Stimulated activated memory B cell treated with anti-CD40 and anti-IgM and Interleukin-4, amounts not matched to agents 10 μg/mL and 1 μg/mL and 100 μg/mL, for 72 hours (primary cell): ENCODE results near the gene SFT2D1.

Source experiments
- ATAC-seq: fragments of 150-1000 bp; cut with Tn5 transposase; 2 replicates; pipeline ENCODE4 v1.10.0; 2021
- H3K27ac Mint-ChIP-seq: one replicate; pipeline ENCODE4 v1.8.0; 2022; ENCODE audit warnings: mild to moderate bottlenecking, mixed read lengths
- H3K27me3 Mint-ChIP-seq: one replicate; pipeline ENCODE4 v1.8.0; 2022; ENCODE audit warnings: mixed read lengths
- H3K36me3 Mint-ChIP-seq: one replicate; pipeline ENCODE4 v1.8.0; 2022; ENCODE audit warnings: mixed read lengths
- H3K4me1 Mint-ChIP-seq: one replicate; pipeline ENCODE4 v1.8.0; 2022; ENCODE audit warnings: mixed read lengths
- H3K4me3 Mint-ChIP-seq: one replicate; pipeline ENCODE4 v1.8.0; 2022; ENCODE audit warnings: mild to moderate bottlenecking, moderate library complexity, mixed read lengths
- H3K9me3 Mint-ChIP-seq: one replicate; pipeline ENCODE4 v1.8.0; 2022; ENCODE audit warnings: mixed read lengths

Gene SFT2D1

GRCh38 chr6:166289207-166290060 is 52.9 kb downstream of the SFT2D1 start:
- no peaks in the 10 kb centered on the region for H3K36me3 Mint-ChIP-seq
- no peak overlapping the region for H3K27ac Mint-ChIP-seq
- H3K4me3 Mint-ChIP-seq: no peak overlapping the region
- peaks cover 12% of the 10 kb centered on the region for H3K4me1 Mint-ChIP-seq
- H3K9me3 Mint-ChIP-seq: peaks cover 2% of the 10 kb centered on the region
- no peaks in the 10 kb centered on the region for H3K27me3 Mint-ChIP-seq
- no peak for ATAC-seq

- Mint-ChIP-seq H3K27me3 (no peaks in the 10 kb centered on the region), H3K4me3 (peak overlapping the region; percentile 49), H3K36me3 (no peaks in the 10 kb centered on the region), H3K27ac (peak overlapping the region; percentile 86), H3K4me1 (peaks cover 12% of the 10 kb centered on the region), H3K9me3 (peaks cover 2% of the 10 kb centered on the region)
- peak; percentile 90 for ATAC-seq
Measured at GRCh38 chr6:166286839-166287271, 55.5 kb downstream of the SFT2D1 start.

- H3K36me3 Mint-ChIP-seq: no peaks in the 10 kb centered on the region
- no peaks in the 10 kb centered on the region for H3K27me3 Mint-ChIP-seq
- H3K4me1 Mint-ChIP-seq: peaks cover 20% of the 10 kb centered on the region
- peak overlapping the region; percentile 25 for H3K27ac Mint-ChIP-seq
- H3K9me3 Mint-ChIP-seq: no peaks in the 10 kb centered on the region
- H3K4me3 Mint-ChIP-seq: no peak overlapping the region
- ATAC-seq: no peak
Measured at GRCh38 chr6:166285233-166285632, 57.1 kb downstream of the SFT2D1 start.

- Mint-ChIP-seq H3K4me1 (peaks cover 20% of the 10 kb centered on the region), H3K4me3 (no peak overlapping the region), H3K36me3 (no peaks in the 10 kb centered on the region)
Measured at GRCh38 chr6:166284640-166285039, 57.7 kb downstream of the SFT2D1 start.

GRCh38 chr6:166282394-166283032 is 59.8 kb downstream of the SFT2D1 start:
- H3K4me3 Mint-ChIP-seq: no peak overlapping the region
- no peaks in the 10 kb centered on the region for H3K27me3 Mint-ChIP-seq
- no peak overlapping the region for H3K27ac Mint-ChIP-seq
- ATAC-seq: no peak
- H3K4me1 Mint-ChIP-seq: peaks cover 32% of the 10 kb centered on the region
- H3K9me3 Mint-ChIP-seq: no peaks in the 10 kb centered on the region
- H3K36me3 Mint-ChIP-seq: no peaks in the 10 kb centered on the region

More at GRCh38 chr6:166284640-166285039, 57.7 kb downstream of the SFT2D1 start:
- peak; percentile 21 for ATAC-seq
- no peaks in the 10 kb centered on the region for H3K9me3 Mint-ChIP-seq
- no peaks in the 10 kb centered on the region for H3K27me3 Mint-ChIP-seq
- peak overlapping the region; percentile 25 for H3K27ac Mint-ChIP-seq

GRCh38 chr6:166281104-166281503 is 61.2 kb downstream of the SFT2D1 start:
- Mint-ChIP-seq H3K4me1 (peaks cover 24% of the 10 kb centered on the region), H3K27ac (no peak overlapping the region), H3K36me3 (no peaks in the 10 kb centered on the region), H3K27me3 (no peaks in the 10 kb centered on the region), H3K4me3 (no peak overlapping the region), H3K9me3 (no peaks in the 10 kb centered on the region)
- ATAC-seq: no peak

- Mint-ChIP-seq H3K4me1 (peaks cover 33% of the 10 kb centered on the region), H3K27ac (no peak overlapping the region), H3K9me3 (no peaks in the 10 kb centered on the region), H3K27me3 (peaks cover 9% of the 10 kb centered on the region), H3K36me3 (no peaks in the 10 kb centered on the region), H3K4me3 (no peak overlapping the region)
- no peak for ATAC-seq
Measured at GRCh38 chr6:166279393-166279679, 63.0 kb downstream of the SFT2D1 start.

- peaks cover 9% of the 10 kb centered on the region for H3K27me3 Mint-ChIP-seq
- no peak overlapping the region for H3K4me3 Mint-ChIP-seq
- H3K4me1 Mint-ChIP-seq: peaks cover 33% of the 10 kb centered on the region
- ATAC-seq: no peak
- no peaks in the 10 kb centered on the region for H3K36me3 Mint-ChIP-seq
- H3K27ac Mint-ChIP-seq: no peak overlapping the region
- H3K9me3 Mint-ChIP-seq: no peaks in the 10 kb centered on the region
Measured at GRCh38 chr6:166278579-166279392, 63.6 kb downstream of the SFT2D1 start.

- H3K4me1 Mint-ChIP-seq: peaks cover 33% of the 10 kb centered on the region
- no peak for ATAC-seq
- H3K9me3 Mint-ChIP-seq: no peaks in the 10 kb centered on the region
- H3K27me3 Mint-ChIP-seq: peaks cover 9% of the 10 kb centered on the region
- H3K36me3 Mint-ChIP-seq: no peaks in the 10 kb centered on the region
- peak overlapping the region; percentile 26 for H3K27ac Mint-ChIP-seq
- H3K4me3 Mint-ChIP-seq: no peak overlapping the region
Measured at GRCh38 chr6:166277892-166278578, 64.3 kb downstream of the SFT2D1 start.

GRCh38 chr6:166277018-166277417 is 65.3 kb downstream of the SFT2D1 start:
- Mint-ChIP-seq H3K9me3 (no peaks in the 10 kb centered on the region), H3K27ac (peak overlapping the region; percentile 26)

GRCh38 chr6:166275714-166276166 is 66.6 kb downstream of the SFT2D1 start:
- H3K36me3 Mint-ChIP-seq: no peaks in the 10 kb centered on the region
- peak; percentile 86 for ATAC-seq
- peaks cover 9% of the 10 kb centered on the region for H3K27me3 Mint-ChIP-seq
- no peak overlapping the region for H3K4me3 Mint-ChIP-seq
- peak overlapping the region; percentile 70 for H3K27ac Mint-ChIP-seq
- H3K4me1 Mint-ChIP-seq: peaks cover 25% of the 10 kb centered on the region
- H3K9me3 Mint-ChIP-seq: no peaks in the 10 kb centered on the region

More at GRCh38 chr6:166277018-166277417, 65.3 kb downstream of the SFT2D1 start:
- no peak for ATAC-seq
- H3K4me1 Mint-ChIP-seq: peaks cover 33% of the 10 kb centered on the region
- H3K4me3 Mint-ChIP-seq: no peak overlapping the region
- peaks cover 9% of the 10 kb centered on the region for H3K27me3 Mint-ChIP-seq
- H3K36me3 Mint-ChIP-seq: no peaks in the 10 kb centered on the region

- ATAC-seq: no peak
- Mint-ChIP-seq H3K4me1 (peaks cover 25% of the 10 kb centered on the region), H3K4me3 (no peak overlapping the region), H3K36me3 (no peaks in the 10 kb centered on the region), H3K27me3 (peaks cover 16% of the 10 kb centered on the region), H3K27ac (no peak overlapping the region), H3K9me3 (no peaks in the 10 kb centered on the region)
Measured at GRCh38 chr6:166274739-166275370, 67.5 kb downstream of the SFT2D1 start.

GRCh38 chr6:166274163-166274562 is 68.2 kb downstream of the SFT2D1 start:
- no peak for ATAC-seq
- peaks cover 22% of the 10 kb centered on the region for H3K27me3 Mint-ChIP-seq
- peaks cover 25% of the 10 kb centered on the region for H3K4me1 Mint-ChIP-seq
- H3K4me3 Mint-ChIP-seq: no peak overlapping the region
- no peak overlapping the region for H3K27ac Mint-ChIP-seq
- no peaks in the 10 kb centered on the region for H3K36me3 Mint-ChIP-seq
- H3K9me3 Mint-ChIP-seq: no peaks in the 10 kb centered on the region

- Mint-ChIP-seq H3K9me3 (no peaks in the 10 kb centered on the region), H3K4me1 (peaks cover 11% of the 10 kb centered on the region), H3K27me3 (peaks cover 31% of the 10 kb centered on the region), H3K27ac (no peak overlapping the region), H3K36me3 (no peaks in the 10 kb centered on the region), H3K4me3 (no peak overlapping the region)
- ATAC-seq: no peak
Measured at GRCh38 chr6:166271376-166271765, 71.0 kb downstream of the SFT2D1 start.
